ENCODE measurements around the gene RNASEH1.

The RNASEH1 gene

DNA sequence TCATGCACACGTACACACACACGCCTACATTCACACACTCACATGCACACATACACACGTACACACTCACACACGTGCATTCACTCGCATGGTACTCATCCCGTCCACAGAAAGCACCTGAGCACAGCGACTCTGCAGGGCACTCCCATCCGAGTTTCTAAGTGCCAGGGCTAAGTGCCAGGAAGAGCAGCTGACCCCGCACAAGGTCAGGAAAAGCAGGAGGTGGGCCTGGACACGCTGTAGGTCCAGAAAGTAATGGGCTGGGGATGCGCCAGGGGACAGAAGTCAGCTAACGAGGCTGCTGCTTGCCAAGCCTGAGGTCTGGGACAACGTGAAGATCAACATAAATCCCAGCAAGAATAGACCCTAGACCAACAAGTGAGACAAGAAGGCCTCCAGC lies 54.6 kb downstream of the RNASEH1 start:
- Histone ChIP-seq H3K4me3 (replicated peaks; ENCODE audit: insufficient read depth, low read length) (no peak overlapping the region), H3K27me3 (ENCODE audit: insufficient read depth, poor library complexity, severe bottlenecking) (no peaks in the 10 kb centered on the region), H3K27ac (replicated peaks) (no peak overlapping the region)
- no peak for TF ChIP-seq POLR2AphosphoS5 (IDR thresholded peaks at IDR 0.05; ENCODE audit: low read depth)
- TF ChIP-seq GABPA (IDR thresholded peaks at IDR 0.05; ENCODE audit: low read depth): no peak
- TF ChIP-seq REST (IDR thresholded peaks at IDR 0.05; ENCODE audit: insufficient replicate concordance, low read depth): no peak
- TF ChIP-seq, protein P1, sequence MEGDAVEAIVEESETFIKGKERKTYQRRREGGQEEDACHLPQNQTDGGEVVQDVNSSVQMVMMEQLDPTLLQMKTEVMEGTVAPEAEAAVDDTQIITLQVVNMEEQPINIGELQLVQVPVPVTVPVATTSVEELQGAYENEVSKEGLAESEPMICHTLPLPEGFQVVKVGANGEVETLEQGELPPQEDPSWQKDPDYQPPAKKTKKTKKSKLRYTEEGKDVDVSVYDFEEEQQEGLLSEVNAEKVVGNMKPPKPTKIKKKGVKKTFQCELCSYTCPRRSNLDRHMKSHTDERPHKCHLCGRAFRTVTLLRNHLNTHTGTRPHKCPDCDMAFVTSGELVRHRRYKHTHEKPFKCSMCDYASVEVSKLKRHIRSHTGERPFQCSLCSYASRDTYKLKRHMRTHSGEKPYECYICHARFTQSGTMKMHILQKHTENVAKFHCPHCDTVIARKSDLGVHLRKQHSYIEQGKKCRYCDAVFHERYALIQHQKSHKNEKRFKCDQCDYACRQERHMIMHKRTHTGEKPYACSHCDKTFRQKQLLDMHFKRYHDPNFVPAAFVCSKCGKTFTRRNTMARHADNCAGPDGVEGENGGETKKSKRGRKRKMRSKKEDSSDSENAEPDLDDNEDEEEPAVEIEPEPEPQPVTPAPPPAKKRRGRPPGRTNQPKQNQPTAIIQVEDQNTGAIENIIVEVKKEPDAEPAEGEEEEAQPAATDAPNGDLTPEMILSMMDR (IDR thresholded peaks at IDR 0.05; ENCODE audit: insufficient read depth, low read length): no peak
- no peak for TF ChIP-seq SPI1 (IDR thresholded peaks at IDR 0.05; ENCODE audit: borderline replicate concordance, low read depth)
- DNase-seq (ENCODE audit: low read depth in 1 of 2, low spot score in 1 of 2): no peak

DNA sequence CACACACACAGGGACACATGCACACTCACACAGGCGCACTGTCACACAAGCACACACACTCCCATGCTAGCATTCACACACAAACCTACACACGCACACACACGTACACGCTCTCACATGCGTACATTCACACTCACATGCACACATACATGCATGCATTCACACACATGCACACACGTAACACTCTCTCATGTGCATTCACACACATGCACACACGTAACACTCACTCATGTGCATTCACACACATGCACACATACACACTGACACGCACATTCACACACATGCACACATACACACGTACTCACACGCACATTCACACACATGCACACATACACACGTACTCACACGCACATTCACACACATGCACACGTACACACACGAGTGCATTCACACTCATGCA lies 55.1 kb downstream of the RNASEH1 start:
- no peak for DNase-seq (ENCODE audit: low read depth in 1 of 2, low spot score in 1 of 2)
- H3K27ac ChIP-seq (replicated peaks): no peak overlapping the region
- TF ChIP-seq SPI1 (IDR thresholded peaks at IDR 0.05; ENCODE audit: borderline replicate concordance, low read depth): no peak
- no peak for TF ChIP-seq REST (IDR thresholded peaks at IDR 0.05; ENCODE audit: insufficient replicate concordance, low read depth)
- no peak for TF ChIP-seq GABPA (IDR thresholded peaks at IDR 0.05; ENCODE audit: low read depth)
- TF ChIP-seq POLR2AphosphoS5 (IDR thresholded peaks at IDR 0.05; ENCODE audit: low read depth): no peak
- TF ChIP-seq, protein P1 (IDR thresholded peaks at IDR 0.05; ENCODE audit: insufficient read depth, low read length): no peak
- no peak overlapping the region for H3K4me3 ChIP-seq (replicated peaks; ENCODE audit: insufficient read depth, low read length)
- H3K27me3 ChIP-seq (ENCODE audit: insufficient read depth, poor library complexity, severe bottlenecking): no peaks in the 10 kb centered on the region

DNA sequence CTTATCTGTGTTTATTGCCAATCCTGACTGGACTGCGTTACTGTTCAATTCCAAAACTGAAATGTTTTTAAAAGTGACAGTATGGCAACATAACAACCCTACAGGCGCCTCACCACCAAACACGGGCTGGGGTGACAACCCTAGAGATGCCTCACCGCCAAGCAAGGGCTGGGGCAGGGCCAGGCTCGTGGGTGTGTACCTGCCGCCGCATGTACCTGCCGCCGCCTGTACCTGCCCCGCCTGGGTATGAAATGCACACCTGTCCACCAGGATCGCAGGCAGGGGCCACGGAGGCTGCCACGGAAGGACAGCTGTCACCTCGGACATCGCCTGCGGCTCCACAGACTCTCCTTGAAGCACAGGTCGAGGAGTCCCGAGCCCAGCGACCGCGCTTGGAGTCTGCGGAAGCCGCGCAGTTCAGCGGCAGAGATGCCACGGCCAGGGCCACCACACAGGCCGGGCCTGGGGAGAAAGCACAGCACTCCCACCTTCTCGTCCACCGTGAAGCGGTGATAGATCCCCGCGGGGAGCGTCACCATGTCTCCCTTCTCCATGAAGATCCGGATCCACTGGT lies 57.7 kb downstream of the RNASEH1 start:
- no peak overlapping the region for H3K4me3 ChIP-seq (replicated peaks; ENCODE audit: insufficient read depth, low read length)
- no peaks in the 10 kb centered on the region for H3K27me3 ChIP-seq (ENCODE audit: insufficient read depth, poor library complexity, severe bottlenecking)
- no peak for DNase-seq (ENCODE audit: low read depth in 1 of 2, low spot score in 1 of 2)
- no peak overlapping the region for H3K27ac ChIP-seq (replicated peaks)
- TF ChIP-seq SPI1 (IDR thresholded peaks at IDR 0.05; ENCODE audit: borderline replicate concordance, low read depth): no peak
- TF ChIP-seq POLR2AphosphoS5 (IDR thresholded peaks at IDR 0.05; ENCODE audit: low read depth): no peak
- TF ChIP-seq, protein P1 (IDR thresholded peaks at IDR 0.05; ENCODE audit: insufficient read depth, low read length): no peak
- TF ChIP-seq GABPA (IDR thresholded peaks at IDR 0.05; ENCODE audit: low read depth): no peak
- TF ChIP-seq REST (IDR thresholded peaks at IDR 0.05; ENCODE audit: insufficient replicate concordance, low read depth): no peak

Data from HL-60 (cell line).